Neuronal stem cell (in vitro differentiated cells): ENCODE measurements around the gene ZNF350.

ENCODE experiments used
- DNase-seq: peaks from one replicate; pipeline ENCODE4 v3.0.0-alpha.2; 2013; ENCODE audit warnings: low spot score
- H2AFZ ChIP-seq: one replicate; pipeline ENCODE4 v1.6.1; 2013; ENCODE audit warnings: mild to moderate bottlenecking, low read length, inconsistent platforms
- H2AK5ac ChIP-seq: 2 replicates; pipeline ENCODE4 v1.6.1; 2013; ENCODE audit warnings: low read depth, mild to moderate bottlenecking, inconsistent platforms, low read length, moderate library complexity, mixed read lengths
- H2BK120ac ChIP-seq: 2 replicates; pipeline ENCODE4 v1.6.1; 2013; ENCODE audit warnings: low read depth, mild to moderate bottlenecking, inconsistent platforms, low read length, moderate library complexity, mixed read lengths
- H2BK12ac ChIP-seq: one replicate; pipeline ENCODE4 v1.6.1; 2013; ENCODE audit warnings: low read length, inconsistent platforms
- H2BK15ac ChIP-seq: 2 replicates; pipeline ENCODE4 v1.6.1; 2013; ENCODE audit warnings: mild to moderate bottlenecking, low read length, inconsistent platforms, mixed read lengths
- H2BK5ac ChIP-seq: one replicate; pipeline ENCODE4 v1.6.1; 2013; ENCODE audit warnings: inconsistent platforms, mild to moderate bottlenecking, low read length, moderate library complexity
- H3K14ac ChIP-seq: one replicate; pipeline ENCODE4 v1.6.1; 2013; ENCODE audit warnings: low read length, inconsistent platforms
- H3K18ac ChIP-seq: 2 replicates; pipeline ENCODE4 v1.6.1; 2013; ENCODE audit warnings: low read length, inconsistent platforms
- H3K23ac ChIP-seq: 2 replicates; pipeline ENCODE4 v1.6.1; 2013; ENCODE audit warnings: low read depth, mild to moderate bottlenecking, mixed read lengths, low read length, inconsistent platforms; ENCODE audit not compliant: poor library complexity
- H3K27ac ChIP-seq: replicated peaks from 3 replicates; pipeline ENCODE4 v1.5.1; 2013; ENCODE audit warnings: low read length, inconsistent platforms
- H3K27me3 ChIP-seq, 3 experiments: 2 replicates each; pipeline ENCODE4 v1.6.1; 2013; ENCODE audit warnings: low read length in 3 of 3, mild to moderate bottlenecking in 2 of 3, inconsistent platforms in 1 of 3, low read depth in 1 of 3, mixed read lengths in 1 of 3, moderate library complexity in 1 of 3; ENCODE audit not compliant: control insufficient read depth in 3 of 3, insufficient read depth in 3 of 3
- H3K36me3 ChIP-seq, 2 donors: replicated peaks in 1 of 2; 2 replicates each; pipeline ENCODE4 v1.6.1; 2013; ENCODE audit warnings: low read length in 2 of 2; ENCODE audit not compliant: control insufficient read depth in 2 of 2, insufficient read depth in 2 of 2
- H3K4ac ChIP-seq: 2 replicates; pipeline ENCODE4 v1.6.1; 2013; ENCODE audit warnings: inconsistent platforms, mild to moderate bottlenecking, low read length, moderate library complexity
- H3K4me1 ChIP-seq, 2 donors: 1 replicate in 1 of 2; 2 replicates in 1 of 2; pipeline ENCODE4 v1.6.1; 2013; ENCODE audit warnings: low read length in 2 of 2, low read depth in 1 of 2; ENCODE audit not compliant: control insufficient read depth in 2 of 2, insufficient read depth in 1 of 2
- H3K4me2 ChIP-seq: one replicate; pipeline ENCODE4 v1.6.1; 2013; ENCODE audit warnings: mild to moderate bottlenecking, low read length, inconsistent platforms; ENCODE audit not compliant: insufficient read depth, poor library complexity, severe bottlenecking
- H3K4me3 ChIP-seq, 2 donors: 2 replicates each; pipeline ENCODE4 v1.5.1; 2013; ENCODE audit warnings: low read length in 2 of 2, mild to moderate bottlenecking in 2 of 2, inconsistent platforms in 1 of 2, moderate library complexity in 1 of 2
- H3K79me1 ChIP-seq: one replicate; pipeline ENCODE4 v1.6.1; 2013; ENCODE audit warnings: low read depth, mild to moderate bottlenecking, inconsistent platforms, low read length, moderate library complexity
- H3K9ac ChIP-seq: one replicate; pipeline ENCODE4 v1.6.1; 2013; ENCODE audit warnings: mild to moderate bottlenecking, low read depth, low read length, inconsistent platforms; ENCODE audit not compliant: poor library complexity
- H3K9me3 ChIP-seq, 2 donors: replicated peaks in 1 of 2; 2 replicates each; pipeline versions ENCODE3 to v1.6.1; 2013; ENCODE audit warnings: low read length in 2 of 2, mild to moderate bottlenecking in 2 of 2, inconsistent platforms in 1 of 2, low read depth in 1 of 2, mixed read lengths in 1 of 2, moderate library complexity in 1 of 2; ENCODE audit not compliant: control insufficient read depth in 2 of 2, insufficient read depth in 1 of 2
- H4K8ac ChIP-seq: one replicate; pipeline ENCODE4 v1.6.1; 2013; ENCODE audit warnings: low read depth, mild to moderate bottlenecking, inconsistent platforms, low read length, moderate library complexity
- H4K91ac ChIP-seq: one replicate; pipeline ENCODE4 v1.6.1; 2013; ENCODE audit warnings: low read length, low read depth, mild to moderate bottlenecking, inconsistent platforms; ENCODE audit not compliant: poor library complexity
- WGBS, 2 donors: extraction: QIAGEN DNeasy Blood & Tissue Kit; methylation state at CpG; one replicate each; pipeline ENCODE4 v1.1.7; 2013; ENCODE audit warnings: missing lambda C conversion rate in 2 of 2, mixed read lengths in 1 of 2; ENCODE audit not compliant: insufficient read length in 2 of 2, insufficient replicate concordance in 1 of 2; ENCODE audit errors: extremely low coverage in 2 of 2; 5-methylcytosine and 5-hydroxymethylcytosine counted together

ZNF350 gene

DNA sequence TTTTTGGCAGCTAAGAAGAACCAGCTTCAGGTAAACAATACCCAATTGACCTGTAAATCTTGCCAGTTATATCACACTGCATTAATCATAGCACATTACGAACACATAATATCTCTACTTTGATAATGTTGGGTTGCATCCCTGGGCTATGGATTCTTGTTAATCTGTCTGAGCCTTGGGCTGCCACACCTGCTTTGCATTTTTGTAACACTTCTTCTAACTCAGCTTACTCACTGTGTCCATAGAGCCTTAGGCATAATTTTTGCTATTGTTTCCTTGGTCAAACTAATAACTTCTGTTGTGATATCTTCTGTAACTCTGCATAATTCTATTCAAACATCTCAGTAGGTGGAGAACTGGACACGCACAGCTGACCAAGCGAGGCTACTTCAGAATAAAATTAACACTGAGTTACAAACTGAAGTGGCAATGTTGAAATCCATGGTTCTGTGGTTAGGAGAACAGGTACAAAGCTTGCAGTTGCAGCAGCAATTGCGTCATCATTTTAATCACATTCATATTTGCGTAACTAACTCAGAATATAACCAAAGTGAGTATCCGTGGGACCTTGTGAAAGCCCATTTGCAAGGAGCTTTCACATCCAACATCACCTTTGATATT is 6.4 kb downstream of the ZNF350 start:
- DNase-seq, result no peak
- Histone ChIP-seq H3K9me3 (peaks cover 5 to 48% of the 10 kb centered on the region in 2 donors), H3K9ac (no peak overlapping the region), H3K79me1 (peaks cover 2% of the 10 kb centered on the region), H2AFZ (no peak overlapping the region), H3K14ac (no peak overlapping the region), H3K36me3 (no peaks in the 10 kb centered on the region), H3K4me3 (no peak overlapping the region), H3K4ac (no peak overlapping the region), H4K8ac (no peak overlapping the region), H2BK120ac (no peak overlapping the region), H2BK12ac (no peak overlapping the region), H4K91ac (no peak overlapping the region), H2AK5ac (no peak overlapping the region), H2BK5ac (no peak overlapping the region), H2BK15ac (no peak overlapping the region), H3K27ac (no peak overlapping the region), H3K27me3 (no peaks in the 10 kb centered on the region), H3K23ac (no peak overlapping the region), H3K18ac (no peak overlapping the region), H3K4me2 (no peak overlapping the region), H3K4me1 (no peaks in the 10 kb centered on the region)
- WGBS, 2 donors, result no CpG with 5 or more reads among the region's 6 CpGs

DNA sequence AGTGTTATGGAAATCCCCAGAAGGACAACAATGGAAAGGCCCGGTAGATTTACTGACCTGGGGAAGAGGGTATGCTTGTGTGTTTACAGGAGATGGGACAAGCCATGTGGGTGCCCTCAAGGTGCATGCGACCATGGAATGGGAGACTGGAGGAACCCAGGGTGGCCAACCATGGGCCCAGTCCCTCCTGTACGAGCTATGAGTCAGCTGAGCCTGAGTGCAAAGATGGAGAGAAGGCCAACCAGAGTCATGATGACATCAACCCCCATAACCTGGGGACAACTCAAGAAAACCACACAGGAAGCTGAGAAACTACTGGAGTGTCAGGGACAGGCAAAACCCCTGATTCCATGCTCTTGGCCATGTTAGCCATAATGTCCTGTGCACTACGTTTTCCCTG is 7.8 kb downstream of the ZNF350 start:
- H3K4me2 ChIP-seq, result no peak overlapping the region

DNA sequence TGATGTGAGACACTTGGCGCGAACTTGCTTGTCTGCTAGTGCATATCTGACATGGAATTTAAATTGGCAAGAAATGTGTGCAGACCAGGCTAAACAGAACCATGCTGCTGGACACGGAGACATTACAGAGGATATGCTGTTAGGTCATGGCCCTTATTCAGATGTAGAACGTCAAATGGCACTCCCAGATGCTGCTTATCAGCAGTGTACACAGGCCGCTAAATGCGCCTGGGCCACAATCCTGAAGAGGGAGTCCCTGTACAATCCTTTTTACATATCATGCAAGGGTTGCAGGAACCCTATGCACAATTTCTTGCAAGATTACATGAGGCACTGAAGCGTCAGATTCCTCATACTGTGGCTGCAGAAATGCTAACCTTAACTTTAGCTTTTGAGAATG is 9.3 kb downstream of the ZNF350 start:
- Histone ChIP-seq H3K4me3 (no peak overlapping the region), H3K36me3 (peaks cover 3 to 27% of the 10 kb centered on the region in 2 donors), H3K23ac (no peak overlapping the region), H3K18ac (no peak overlapping the region), H3K79me1 (peaks cover 2% of the 10 kb centered on the region), H2AFZ (no peak overlapping the region), H3K14ac (no peak overlapping the region), H3K4ac (no peak overlapping the region), H2BK12ac (no peak overlapping the region), H2AK5ac (no peak overlapping the region), H3K27me3 (no peaks in the 10 kb centered on the region), H2BK120ac (no peak overlapping the region), H3K9ac (no peak overlapping the region), H4K91ac (no peak overlapping the region), H3K4me1 (no peaks in the 10 kb centered on the region), H3K9me3 (peaks cover 16 to 65% of the 10 kb centered on the region in 2 donors), H3K4me2 (no peak overlapping the region), H4K8ac (no peak overlapping the region), H2BK15ac (no peak overlapping the region), H2BK5ac (no peak overlapping the region), H3K27ac (no peak overlapping the region)
- no peak for DNase-seq
- no CpG with 5 or more reads among the region's 7 CpGs for WGBS, 2 donors

More for the DNA sequence above, 7.8 kb downstream of the ZNF350 start:
- H3K4me3 ChIP-seq, result peak overlapping the region in 1 of 2 donors; percentile 50
- H4K8ac ChIP-seq, result no peak overlapping the region
- H3K27ac ChIP-seq, result no peak overlapping the region
- H2BK15ac ChIP-seq, result no peak overlapping the region
- peaks cover 9 to 49% of the 10 kb centered on the region in 2 donors for H3K9me3 ChIP-seq
- H3K4ac ChIP-seq, result no peak overlapping the region
- H3K18ac ChIP-seq, result no peak overlapping the region
- H2AK5ac ChIP-seq, result no peak overlapping the region
- no peak for DNase-seq
- peak overlapping the region; percentile 67 for H3K23ac ChIP-seq
- H3K14ac ChIP-seq, result no peak overlapping the region
- H3K27me3 ChIP-seq, result no peaks in the 10 kb centered on the region
- no CpG with 5 or more reads among the region's 4 CpGs for WGBS, 2 donors
- no peaks in the 10 kb centered on the region for H3K4me1 ChIP-seq
- no peak overlapping the region for H2AFZ ChIP-seq
- no peak overlapping the region for H3K9ac ChIP-seq
- H2BK5ac ChIP-seq, result no peak overlapping the region
- peaks cover 0 to 11% of the 10 kb centered on the region in 2 donors for H3K36me3 ChIP-seq
- H2BK120ac ChIP-seq, result no peak overlapping the region
- no peak overlapping the region for H4K91ac ChIP-seq
- no peak overlapping the region for H2BK12ac ChIP-seq
- peaks cover 2% of the 10 kb centered on the region for H3K79me1 ChIP-seq

DNA sequence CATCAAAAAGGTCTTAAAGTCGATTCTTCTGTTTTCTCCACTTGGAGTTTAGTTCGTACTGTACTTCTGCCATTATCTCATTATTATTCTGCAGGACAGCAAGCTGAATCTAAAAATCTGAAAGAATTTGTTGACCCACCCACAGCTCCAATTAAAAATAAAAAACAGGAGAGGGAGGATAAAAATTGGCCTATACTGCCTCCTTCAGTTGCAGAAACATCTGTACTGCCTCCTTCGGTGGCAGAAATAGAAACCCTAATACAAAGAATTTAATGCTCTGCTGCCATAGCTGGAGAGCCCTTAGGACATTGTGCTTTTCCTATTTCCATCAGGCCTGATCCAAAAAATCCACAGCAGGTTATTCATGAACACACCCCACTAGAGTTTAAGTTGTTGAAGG is 9.8 kb downstream of the ZNF350 start:
- Histone ChIP-seq H3K23ac (no peak overlapping the region), H3K27me3 (no peaks in the 10 kb centered on the region), H3K14ac (no peak overlapping the region), H3K9ac (no peak overlapping the region), H4K8ac (no peak overlapping the region), H2BK15ac (no peak overlapping the region), H2AK5ac (no peak overlapping the region), H2BK12ac (no peak overlapping the region), H3K18ac (no peak overlapping the region), H2AFZ (no peak overlapping the region), H4K91ac (no peak overlapping the region), H3K27ac (no peak overlapping the region), H3K4me2 (no peak overlapping the region), H3K4me1 (no peaks in the 10 kb centered on the region), H2BK5ac (no peak overlapping the region), H3K9me3 (peaks cover 17 to 67% of the 10 kb centered on the region in 2 donors), H3K79me1 (peaks cover 2% of the 10 kb centered on the region), H3K4me3 (no peak overlapping the region), H3K4ac (no peak overlapping the region), H3K36me3 (peaks cover 3 to 31% of the 10 kb centered on the region in 2 donors), H2BK120ac (no peak overlapping the region)
- DNase-seq, result no peak
- WGBS, 2 donors, result no CpG with 5 or more reads among the region's 3 CpGs
